ENCODE data around the gene HCCS. TPM values are rescaled to one million over a fixed set of nuclear protein-coding genes. Genes with fewer than 3 reads are reported as not detected.

HCCS gene
- total RNA-seq, 4 donors from 2014 or later, result 7.2 to 8.6 (median 8.2) TPM

- no peak for DNase-seq (ENCODE audit: low spot score in 2 of 2)
- no peaks in the 10 kb centered on the region for H3K4me1 ChIP-seq
- 67 to 96% methylated on average over 3 of the region's 3 CpGs for WGBS, 2 donors
- H3K9me3 ChIP-seq, result no peaks in the 10 kb centered on the region
- TF ChIP-seq EP300 (IDR thresholded peaks at IDR 0.05) (no peak), POLR2A (IDR thresholded peaks at IDR 0.05) (no peak)
- TF ChIP-seq, protein P1, sequence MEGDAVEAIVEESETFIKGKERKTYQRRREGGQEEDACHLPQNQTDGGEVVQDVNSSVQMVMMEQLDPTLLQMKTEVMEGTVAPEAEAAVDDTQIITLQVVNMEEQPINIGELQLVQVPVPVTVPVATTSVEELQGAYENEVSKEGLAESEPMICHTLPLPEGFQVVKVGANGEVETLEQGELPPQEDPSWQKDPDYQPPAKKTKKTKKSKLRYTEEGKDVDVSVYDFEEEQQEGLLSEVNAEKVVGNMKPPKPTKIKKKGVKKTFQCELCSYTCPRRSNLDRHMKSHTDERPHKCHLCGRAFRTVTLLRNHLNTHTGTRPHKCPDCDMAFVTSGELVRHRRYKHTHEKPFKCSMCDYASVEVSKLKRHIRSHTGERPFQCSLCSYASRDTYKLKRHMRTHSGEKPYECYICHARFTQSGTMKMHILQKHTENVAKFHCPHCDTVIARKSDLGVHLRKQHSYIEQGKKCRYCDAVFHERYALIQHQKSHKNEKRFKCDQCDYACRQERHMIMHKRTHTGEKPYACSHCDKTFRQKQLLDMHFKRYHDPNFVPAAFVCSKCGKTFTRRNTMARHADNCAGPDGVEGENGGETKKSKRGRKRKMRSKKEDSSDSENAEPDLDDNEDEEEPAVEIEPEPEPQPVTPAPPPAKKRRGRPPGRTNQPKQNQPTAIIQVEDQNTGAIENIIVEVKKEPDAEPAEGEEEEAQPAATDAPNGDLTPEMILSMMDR (IDR thresholded peaks at IDR 0.05), result no peak
- no peak overlapping the region for H3K4me3 ChIP-seq
- no peaks in the 10 kb centered on the region for H3K27me3 ChIP-seq
- no peaks in the 10 kb centered on the region for H3K36me3 ChIP-seq
- no peak overlapping the region for H3K27ac ChIP-seq
Observed at GRCh38 chrX:11130136-11130535, 19.0 kb downstream of the HCCS start.

DNA sequence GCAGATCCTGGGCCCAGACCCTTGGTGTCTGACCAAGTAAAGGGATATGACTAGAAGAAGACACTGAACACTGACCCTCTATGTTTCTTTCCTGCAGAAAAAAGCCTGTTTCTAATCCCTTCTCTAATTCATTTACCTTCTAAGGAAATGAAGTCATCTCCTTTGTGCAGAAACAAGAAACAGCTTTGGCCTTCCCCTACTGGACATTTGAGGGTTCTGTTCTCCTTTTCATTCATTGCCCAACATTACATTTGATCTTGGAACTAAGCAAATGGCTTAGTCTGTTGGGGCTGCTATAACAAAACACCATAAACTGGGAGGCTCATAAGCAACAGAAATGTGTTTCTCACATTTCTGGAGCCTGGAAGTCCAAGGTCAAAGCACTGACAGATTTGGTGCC, 20.0 kb downstream of the HCCS start:
- DNase-seq (ENCODE audit: low spot score in 2 of 2), result no peak
- no peak for TF ChIP-seq POLR2A (IDR thresholded peaks at IDR 0.05)
- TF ChIP-seq, protein P1 (IDR thresholded peaks at IDR 0.05), result no peak
- TF ChIP-seq EP300 (IDR thresholded peaks at IDR 0.05), result no peak

DNA sequence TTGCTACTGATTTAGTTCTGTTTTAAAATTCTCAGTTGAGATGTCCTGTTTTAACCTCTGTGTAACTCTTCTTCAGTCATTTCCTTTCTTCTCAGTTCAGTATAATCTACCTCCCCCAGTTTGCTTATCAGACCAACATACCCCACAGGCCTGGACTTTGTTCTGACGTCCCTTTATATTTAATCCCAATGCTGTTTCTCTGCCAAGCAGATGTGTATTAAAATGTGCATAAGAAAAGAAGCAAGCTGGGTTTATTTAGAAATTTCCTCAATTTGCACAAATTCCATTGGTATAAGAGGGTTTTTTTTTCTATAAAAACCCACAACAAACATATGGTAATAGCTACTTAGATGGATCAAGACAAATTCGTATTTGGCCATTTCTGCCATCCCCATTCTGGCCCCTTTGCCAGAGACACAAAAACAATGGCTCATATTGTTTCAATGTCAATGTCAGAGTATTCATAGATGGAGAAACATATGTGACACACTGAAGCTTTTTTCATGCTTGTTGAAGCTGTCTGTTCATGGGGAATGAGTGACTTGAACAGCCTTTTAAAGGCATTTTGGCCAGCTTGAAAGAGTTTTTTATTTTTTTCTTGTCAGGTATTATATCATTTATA, 24.5 kb downstream of the HCCS start:
- H3K36me3 ChIP-seq, result no peaks in the 10 kb centered on the region
- H3K27ac ChIP-seq, result peak overlapping the region in 1 of 4 donors; percentile 33
- 24 to 35% methylated on average over 2 of the region's 2 CpGs for WGBS, 2 donors
- no peaks in the 10 kb centered on the region for H3K9me3 ChIP-seq
- H3K4me1 ChIP-seq, result peaks cover 0 to 8% (median 0%) of the 10 kb centered on the region in 4 donors
- H3K27me3 ChIP-seq, result no peaks in the 10 kb centered on the region
- no peak for DNase-seq (ENCODE audit: low spot score in 2 of 2)
- TF ChIP-seq EP300 (IDR thresholded peaks at IDR 0.05) (no peak), POLR2A (IDR thresholded peaks at IDR 0.05) (no peak)
- TF ChIP-seq, protein P1 (IDR thresholded peaks at IDR 0.05), result no peak
- no peak overlapping the region for H3K4me3 ChIP-seq

More for the DNA sequence above, 20.0 kb downstream of the HCCS start:
- no peaks in the 10 kb centered on the region for H3K9me3 ChIP-seq
- H3K27me3 ChIP-seq, result no peaks in the 10 kb centered on the region
- no peaks in the 10 kb centered on the region for H3K36me3 ChIP-seq
- H3K27ac ChIP-seq, result no peak overlapping the region
- H3K4me1 ChIP-seq, result no peaks in the 10 kb centered on the region
- H3K4me3 ChIP-seq, result no peak overlapping the region

DNA sequence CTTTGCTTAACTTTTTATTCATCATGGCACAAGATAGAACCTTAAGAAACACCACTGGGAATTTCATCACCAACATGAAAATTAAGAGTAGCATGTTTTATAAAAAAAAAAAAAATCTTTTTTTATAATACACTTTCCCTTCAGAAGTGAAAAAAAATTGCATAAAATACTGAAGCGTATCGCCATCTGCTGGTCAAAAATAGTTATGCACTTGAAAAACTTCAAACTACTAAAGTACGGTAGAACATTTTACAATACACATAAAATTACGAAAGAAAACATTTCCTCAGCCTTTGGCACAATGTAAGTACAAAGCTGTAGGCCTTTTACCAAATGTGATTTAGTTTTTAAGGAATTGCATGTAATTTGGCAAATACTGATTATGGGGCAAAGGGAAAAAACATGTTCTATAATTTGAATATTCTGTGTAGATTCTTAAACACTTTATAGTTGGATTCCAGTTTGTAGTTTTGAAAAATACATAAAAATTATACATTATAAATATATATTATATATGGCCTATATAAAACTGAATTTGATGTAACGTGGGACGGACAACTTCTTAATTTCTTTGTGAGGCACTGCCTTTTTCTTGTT, 26.5 kb downstream of the HCCS start:
- TF ChIP-seq, protein P1 (IDR thresholded peaks at IDR 0.05), result peak; percentile 55 to 72 (median 63)
- TF ChIP-seq POLR2A (IDR thresholded peaks at IDR 0.05), result no peak
- no peak overlapping the region for H3K27ac ChIP-seq
- peak in 1 of 2 donors; percentile 75 for DNase-seq (ENCODE audit: low spot score in 2 of 2)
- H3K36me3 ChIP-seq, result no peaks in the 10 kb centered on the region
- H3K4me1 ChIP-seq, result peaks cover 0 to 8% (median 0%) of the 10 kb centered on the region in 4 donors
- WGBS, 2 donors, result 30 to 32% methylated on average over 6 of the region's 6 CpGs
- H3K9me3 ChIP-seq, result no peaks in the 10 kb centered on the region
- H3K4me3 ChIP-seq, result no peak overlapping the region
- H3K27me3 ChIP-seq, result peaks cover 0 to 6% of the 10 kb centered on the region in 2 donors

Measured in tibial nerve (tissue), 4 donors.